CD8-positive, alpha-beta memory T cell (primary cell): ENCODE measurements around the gene GNG13. TPM values are rescaled to one million over a fixed set of nuclear protein-coding genes. Genes with fewer than 3 reads are reported as not detected.
"Not testable (repeated sequence)": the region's sequence is repeated elsewhere in the genome, so short reads cannot be mapped to it uniquely, and the experiment has no call there.

Experiments used
- CTCF ChIA-PET: fragments of 350-600 bp; sonication (Branson Sonifier 250); formaldehyde crosslinking; loops from one replicate; lab custom pipeline; 2021; ENCODE audit warnings: antibody characterized with exemption; lab: Charles Lee
- POLR2A ChIA-PET: fragments of 350-600 bp; sonication (Branson Sonifier 250); formaldehyde crosslinking; loops from one replicate; lab custom pipeline; 2021; ENCODE audit warnings: antibody characterized with exemption; lab: Charles Lee
- DNase-seq, 5 donors: peaks; one replicate each; pipeline versions ENCODE4 v3.0.0 to v3.0.0-alpha.2; 2020 to 2022; ENCODE audit warnings: mixed read lengths in 1 of 5
- H3K27ac ChIP-seq: one replicate; pipeline ENCODE4 v1.7.0; 2013; ENCODE audit warnings: low read depth, mild to moderate bottlenecking, low read length, moderate library complexity
- H3K27me3 ChIP-seq: 2 replicates; pipeline ENCODE4 v1.7.0; 2013; ENCODE audit warnings: low read length, mild to moderate bottlenecking; ENCODE audit not compliant: insufficient read depth, poor library complexity, severe bottlenecking
- H3K36me3 ChIP-seq: 2 replicates; pipeline ENCODE4 v1.7.0; 2013; ENCODE audit warnings: mild to moderate bottlenecking, low read length, moderate library complexity; ENCODE audit not compliant: insufficient read depth
- H3K4me1 ChIP-seq: 2 replicates; pipeline ENCODE4 v1.7.0; 2013; ENCODE audit warnings: mild to moderate bottlenecking, low read length, moderate library complexity; ENCODE audit not compliant: insufficient read depth
- H3K4me3 ChIP-seq: 2 replicates; pipeline ENCODE4 v1.7.0; 2013; ENCODE audit warnings: mild to moderate bottlenecking, low read length
- H3K9me3 ChIP-seq: 2 replicates; pipeline ENCODE4 v1.7.0; 2013; ENCODE audit warnings: mild to moderate bottlenecking, low read length
- H3K27ac Mint-ChIP-seq, 8 donors: one replicate each; pipeline ENCODE4 v1.8.0; 2020 to 2021; ENCODE audit warnings: mixed read lengths in 8 of 8, mild to moderate bottlenecking in 6 of 8, inconsistent platforms in 3 of 8, moderate library complexity in 3 of 8
- H3K27me3 Mint-ChIP-seq, 2 donors: one replicate each; pipeline ENCODE4 v1.8.0; 2020 to 2021; ENCODE audit warnings: mixed read lengths in 2 of 2, mild to moderate bottlenecking in 1 of 2, moderate library complexity in 1 of 2
- H3K36me3 Mint-ChIP-seq, 3 donors: one replicate each; pipeline ENCODE4 v1.8.0; 2020 to 2021; ENCODE audit warnings: mixed read lengths in 3 of 3, inconsistent platforms in 1 of 3, mild to moderate bottlenecking in 1 of 3
- H3K4me1 Mint-ChIP-seq, 3 donors: one replicate each; pipeline ENCODE4 v1.8.0; 2020 to 2021; ENCODE audit warnings: mixed read lengths in 3 of 3, inconsistent platforms in 1 of 3, mild to moderate bottlenecking in 1 of 3
- H3K4me3 Mint-ChIP-seq, 7 donors: one replicate each; pipeline ENCODE4 v1.8.0; 2020 to 2021; ENCODE audit warnings: mixed read lengths in 7 of 7, mild to moderate bottlenecking in 6 of 7, moderate library complexity in 4 of 7, inconsistent platforms in 2 of 7
- H3K9me3 Mint-ChIP-seq, 5 donors: one replicate each; pipeline ENCODE4 v1.8.0; 2020 to 2022; ENCODE audit warnings: mixed read lengths in 5 of 5, mild to moderate bottlenecking in 3 of 5, moderate library complexity in 2 of 5, inconsistent platforms in 1 of 5
- polyA plus RNA-seq: library from polyadenylated mRNA; unstranded; fragments of 300-500 nt; fragmentation: Illumina TruSeq; gene quantifications from one replicate; pipeline ENCODE4 v1.2.3, GENCODE V29; 2021
- total RNA-seq, 2 experiments: library from RNA; stranded (reverse); gene quantifications; one replicate each; pipeline ENCODE4 v1.2.3, GENCODE V29; 2021

GNG13 gene
- total and polyA plus RNA-seq, 3 experiments from 2014 or later = not detected

GRCh38 chr16:842711-843560 is 42.4 kb upstream of the GNG13 start:
- Mint-ChIP-seq H3K27me3 (peaks cover 1 to 3% of the 10 kb centered on the region in 2 donors), H3K4me1 (no peaks in the 10 kb centered on the region), H3K36me3 (no peaks in the 10 kb centered on the region), H3K4me3 (no peak overlapping the region), H3K27ac (no peak overlapping the region), H3K9me3 (peaks cover 0 to 7% (median 2%) of the 10 kb centered on the region in 5 donors)
- no peaks in the 10 kb centered on the region for H3K9me3 ChIP-seq
- CTCF ChIA-PET = no interaction called here
- H3K27ac ChIP-seq = no peak overlapping the region
- H3K36me3 ChIP-seq = no peaks in the 10 kb centered on the region
- H3K27me3 ChIP-seq = no peaks in the 10 kb centered on the region
- POLR2A ChIA-PET = no interaction called here
- no peak overlapping the region for H3K4me3 ChIP-seq
- H3K4me1 ChIP-seq = no peaks in the 10 kb centered on the region
- DNase-seq = no peak

- H3K27me3 Mint-ChIP-seq = peaks cover 1 to 3% of the 10 kb centered on the region in 2 donors
- no peaks in the 10 kb centered on the region for H3K36me3 Mint-ChIP-seq
- no peaks in the 10 kb centered on the region for H3K4me1 Mint-ChIP-seq
- Histone ChIP-seq H3K4me3 (no peak overlapping the region), H3K27ac (no peak overlapping the region), H3K36me3 (no peaks in the 10 kb centered on the region), H3K9me3 (no peaks in the 10 kb centered on the region), H3K27me3 (no peaks in the 10 kb centered on the region), H3K4me1 (no peaks in the 10 kb centered on the region)
- no peak overlapping the region for H3K4me3 Mint-ChIP-seq
- no peak for DNase-seq
- POLR2A ChIA-PET = no interaction called here
- CTCF ChIA-PET = no interaction called here
- H3K9me3 Mint-ChIP-seq = peaks cover 0 to 10% (median 2%) of the 10 kb centered on the region in 5 donors
- no peak overlapping the region for H3K27ac Mint-ChIP-seq
Measured at GRCh38 chr16:842061-842476, 41.5 kb upstream of the GNG13 start.

- Mint-ChIP-seq H3K4me3 (no peak overlapping the region), H3K9me3 (peaks cover 0 to 11% (median 5%) of the 10 kb centered on the region in 5 donors), H3K4me1 (no peaks in the 10 kb centered on the region), H3K36me3 (peaks cover 0 to under 1% (median 0%) of the 10 kb centered on the region in 3 donors), H3K27ac (no peak overlapping the region), H3K27me3 (peaks cover 1 to 3% of the 10 kb centered on the region in 2 donors)
- CTCF ChIA-PET = no interaction called here
- Histone ChIP-seq H3K36me3 (no peaks in the 10 kb centered on the region), H3K27ac (no peak overlapping the region), H3K4me1 (no peaks in the 10 kb centered on the region), H3K9me3 (no peaks in the 10 kb centered on the region), H3K4me3 (no peak overlapping the region), H3K27me3 (no peaks in the 10 kb centered on the region)
- DNase-seq = peak in 1 of 5 donors; percentile 26
- POLR2A ChIA-PET = no interaction called here
Measured at GRCh38 chr16:841455-842060, 41.0 kb upstream of the GNG13 start.

GRCh38 chr16:840561-841454 is 40.3 kb upstream of the GNG13 start:
- no peaks in the 10 kb centered on the region for H3K27me3 ChIP-seq
- no peaks in the 10 kb centered on the region for H3K4me1 ChIP-seq
- peaks cover 1 to 3% of the 10 kb centered on the region in 2 donors for H3K27me3 Mint-ChIP-seq
- no peak overlapping the region for H3K4me3 ChIP-seq
- H3K36me3 Mint-ChIP-seq = peaks cover 0 to 4% (median 0%) of the 10 kb centered on the region in 3 donors
- no peak overlapping the region for H3K27ac ChIP-seq
- CTCF ChIA-PET = no interaction called here
- H3K27ac Mint-ChIP-seq = no peak overlapping the region
- no peaks in the 10 kb centered on the region for H3K4me1 Mint-ChIP-seq
- H3K4me3 Mint-ChIP-seq = no peak overlapping the region
- no peaks in the 10 kb centered on the region for H3K36me3 ChIP-seq
- DNase-seq = peak in 1 of 5 donors; percentile 37
- POLR2A ChIA-PET = no interaction called here
- H3K9me3 Mint-ChIP-seq = peaks cover 0 to 18% (median 9%) of the 10 kb centered on the region in 5 donors
- peaks cover 6% of the 10 kb centered on the region for H3K9me3 ChIP-seq

- no peak for DNase-seq
- ChIA-PET CTCF (no interaction called here), POLR2A (no interaction called here)
- Histone ChIP-seq H3K27me3 (no peaks in the 10 kb centered on the region), H3K4me3 (no peak overlapping the region), H3K9me3 (peaks cover 6% of the 10 kb centered on the region), H3K4me1 (no peaks in the 10 kb centered on the region), H3K27ac (no peak overlapping the region), H3K36me3 (no peaks in the 10 kb centered on the region)
- peaks cover 0 to 4% (median 0%) of the 10 kb centered on the region in 3 donors for H3K36me3 Mint-ChIP-seq
- peaks cover 1 to 3% of the 10 kb centered on the region in 2 donors for H3K27me3 Mint-ChIP-seq
- H3K27ac Mint-ChIP-seq = no peak overlapping the region
- peaks cover 0 to 19% (median 9%) of the 10 kb centered on the region in 5 donors for H3K9me3 Mint-ChIP-seq
- H3K4me3 Mint-ChIP-seq = peak overlapping the region in 1 of 7 donors; percentile 32
- no peaks in the 10 kb centered on the region for H3K4me1 Mint-ChIP-seq
Measured at GRCh38 chr16:839643-840408, 39.3 kb upstream of the GNG13 start.

- Mint-ChIP-seq H3K4me1 (no peaks in the 10 kb centered on the region), H3K4me3 (no peak overlapping the region), H3K36me3 (peaks cover 0 to 4% (median 0%) of the 10 kb centered on the region in 3 donors), H3K27ac (no peak overlapping the region), H3K9me3 (peaks cover 0 to 23% (median 9%) of the 10 kb centered on the region in 5 donors), H3K27me3 (peaks cover 3 to 4% of the 10 kb centered on the region in 2 donors)
- Histone ChIP-seq H3K9me3 (peaks cover 6% of the 10 kb centered on the region), H3K27me3 (no peaks in the 10 kb centered on the region), H3K4me1 (no peaks in the 10 kb centered on the region), H3K36me3 (no peaks in the 10 kb centered on the region), H3K27ac (no peak overlapping the region), H3K4me3 (no peak overlapping the region)
- no peak for DNase-seq
- CTCF ChIA-PET = no interaction called here
- POLR2A ChIA-PET = no interaction called here
Measured at GRCh38 chr16:838741-839140, 38.2 kb upstream of the GNG13 start.

- H3K27ac Mint-ChIP-seq, H3K9me3 ChIP-seq, H3K4me3 ChIP-seq, H3K27ac ChIP-seq, H3K4me3 Mint-ChIP-seq, POLR2A ChIA-PET, CTCF ChIA-PET, DNase-seq, H3K27me3 ChIP-seq, H3K36me3 ChIP-seq, H3K36me3 Mint-ChIP-seq, H3K4me1 ChIP-seq, H3K27me3 Mint-ChIP-seq, H3K4me1 Mint-ChIP-seq: not testable (repeated sequence)
- H3K9me3 Mint-ChIP-seq = peaks cover 0 to 23% (median 9%) of the 10 kb centered on the region in 5 donors
Measured at GRCh38 chr16:836822-837221, 36.3 kb upstream of the GNG13 start.
